ENCODE measurements around the gene EIF2B4. TPM values are rescaled to one million over a fixed set of nuclear protein-coding genes. Genes with fewer than 3 reads are reported as not detected.

The EIF2B4 gene
- polyA plus RNA-seq, 4 donors, result 31.0 to 45.4 (median 38.0) TPM

- no peaks in the 10 kb centered on the region for H3K4me1 ChIP-seq (ENCODE audit: control insufficient read depth in 3 of 3, insufficient read depth in 2 of 3, low read depth in 1 of 3, low read length in 2 of 3)
- H3K9me3 ChIP-seq (ENCODE audit: control insufficient read depth in 2 of 2, insufficient read depth in 1 of 2, low read depth in 1 of 2, low read length in 1 of 2), result no peaks in the 10 kb centered on the region
- DNase-seq (no peak), FAIRE-seq (no peak)
- no peak overlapping the region for H3K27ac ChIP-seq (ENCODE audit: low read depth in 1 of 3, low read length in 2 of 3)
- WGBS, 3 donors, result 93 to 97% (median 96%) methylated on average over 2 of the region's 2 CpGs
- no peaks in the 10 kb centered on the region for H3K27me3 ChIP-seq (ENCODE audit: control insufficient read depth in 3 of 3, insufficient read depth in 3 of 3, low read length in 3 of 3)
- H3K36me3 ChIP-seq (ENCODE audit: control insufficient read depth in 3 of 3, insufficient read depth in 2 of 3, low read depth in 1 of 3, low read length in 3 of 3), result peaks cover 0 to 33% (median 0%) of the 10 kb centered on the region in 3 donors
- H3K4me3 ChIP-seq (ENCODE audit: low read depth in 1 of 3, low read length in 3 of 3), result no peak overlapping the region
Measured at GRCh38 chr2:27400348-27401135, 30.4 kb upstream of the EIF2B4 start.

DNA sequence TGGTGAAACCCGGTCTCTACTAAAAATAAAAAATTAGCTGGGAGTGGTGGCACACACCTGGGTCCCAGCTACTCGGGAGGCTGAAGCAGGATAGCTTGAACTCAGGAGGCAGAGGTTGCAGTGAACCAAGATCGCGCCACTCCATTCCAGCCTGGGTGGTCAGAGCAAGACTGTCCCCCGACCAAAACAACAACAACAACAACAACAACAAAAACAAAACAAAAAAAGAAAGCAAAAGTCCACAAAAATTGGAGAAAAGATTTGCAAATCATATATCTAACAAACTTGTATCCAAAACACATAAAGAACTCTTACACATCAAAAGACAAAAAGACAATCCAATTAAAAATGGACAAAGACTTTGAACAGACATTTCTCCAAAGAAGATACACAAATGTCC lies 28.8 kb upstream of the EIF2B4 start:
- Histone ChIP-seq H3K9me3 (ENCODE audit: control insufficient read depth in 2 of 2, insufficient read depth in 1 of 2, low read depth in 1 of 2, low read length in 1 of 2) (no peaks in the 10 kb centered on the region), H3K27ac (ENCODE audit: low read depth in 1 of 3, low read length in 2 of 3) (no peak overlapping the region), H3K4me1 (ENCODE audit: control insufficient read depth in 3 of 3, insufficient read depth in 2 of 3, low read depth in 1 of 3, low read length in 2 of 3) (no peaks in the 10 kb centered on the region), H3K27me3 (ENCODE audit: control insufficient read depth in 3 of 3, insufficient read depth in 3 of 3, low read length in 3 of 3) (no peaks in the 10 kb centered on the region), H3K4me3 (ENCODE audit: low read depth in 1 of 3, low read length in 3 of 3) (no peak overlapping the region), H3K36me3 (ENCODE audit: control insufficient read depth in 3 of 3, insufficient read depth in 2 of 3, low read depth in 1 of 3, low read length in 3 of 3) (peaks cover 0 to 22% (median 0%) of the 10 kb centered on the region in 3 donors)
- FAIRE-seq, result no peak
- DNase-seq, result no peak
- 92 to 95% (median 94%) methylated on average over 5 of the region's 5 CpGs for WGBS, 3 donors

GRCh38 chr2:27393225-27393624 lies 23.1 kb upstream of the EIF2B4 start:
- H3K36me3 ChIP-seq (ENCODE audit: control insufficient read depth in 3 of 3, insufficient read depth in 2 of 3, low read depth in 1 of 3, low read length in 3 of 3), result peaks cover 0 to 21% (median 0%) of the 10 kb centered on the region in 3 donors
- no peak overlapping the region for H3K4me3 ChIP-seq (ENCODE audit: low read depth in 1 of 3, low read length in 3 of 3)
- WGBS, 3 donors, result 97 to 99% (median 98%) methylated on average over 32 to 33 of the region's 33 CpGs
- no peaks in the 10 kb centered on the region for H3K9me3 ChIP-seq (ENCODE audit: control insufficient read depth in 2 of 2, insufficient read depth in 1 of 2, low read depth in 1 of 2, low read length in 1 of 2)
- no peak overlapping the region for H3K27ac ChIP-seq (ENCODE audit: low read depth in 1 of 3, low read length in 2 of 3)
- no peak for DNase-seq
- FAIRE-seq, result no peak
- no peaks in the 10 kb centered on the region for H3K27me3 ChIP-seq (ENCODE audit: control insufficient read depth in 3 of 3, insufficient read depth in 3 of 3, low read length in 3 of 3)
- H3K4me1 ChIP-seq (ENCODE audit: control insufficient read depth in 3 of 3, insufficient read depth in 2 of 3, low read depth in 1 of 3, low read length in 2 of 3), result no peaks in the 10 kb centered on the region

- H3K4me1 ChIP-seq (ENCODE audit: control insufficient read depth in 3 of 3, insufficient read depth in 2 of 3, low read depth in 1 of 3, low read length in 2 of 3), result no peaks in the 10 kb centered on the region
- FAIRE-seq (no peak), DNase-seq (no peak)
- peaks cover 0 to 21% (median 1%) of the 10 kb centered on the region in 3 donors for H3K36me3 ChIP-seq (ENCODE audit: control insufficient read depth in 3 of 3, insufficient read depth in 2 of 3, low read depth in 1 of 3, low read length in 3 of 3)
- H3K27me3 ChIP-seq (ENCODE audit: control insufficient read depth in 3 of 3, insufficient read depth in 3 of 3, low read length in 3 of 3), result no peaks in the 10 kb centered on the region
- no peak overlapping the region for H3K27ac ChIP-seq (ENCODE audit: low read depth in 1 of 3, low read length in 2 of 3)
- H3K4me3 ChIP-seq (ENCODE audit: low read depth in 1 of 3, low read length in 3 of 3), result no peak overlapping the region
- no peaks in the 10 kb centered on the region for H3K9me3 ChIP-seq (ENCODE audit: control insufficient read depth in 2 of 2, insufficient read depth in 1 of 2, low read depth in 1 of 2, low read length in 1 of 2)
- WGBS, 3 donors, result 91 to 96% (median 91%) methylated on average over 9 of the region's 9 CpGs
Measured at GRCh38 chr2:27390822-27391679, 20.9 kb upstream of the EIF2B4 start.

- no peak for FAIRE-seq
- WGBS, 3 donors, result 73 to 82% (median 77%) methylated on average over 10 of the region's 10 CpGs
Measured at GRCh38 chr2:27381577-27382181, 11.5 kb upstream of the EIF2B4 start.

DNA sequence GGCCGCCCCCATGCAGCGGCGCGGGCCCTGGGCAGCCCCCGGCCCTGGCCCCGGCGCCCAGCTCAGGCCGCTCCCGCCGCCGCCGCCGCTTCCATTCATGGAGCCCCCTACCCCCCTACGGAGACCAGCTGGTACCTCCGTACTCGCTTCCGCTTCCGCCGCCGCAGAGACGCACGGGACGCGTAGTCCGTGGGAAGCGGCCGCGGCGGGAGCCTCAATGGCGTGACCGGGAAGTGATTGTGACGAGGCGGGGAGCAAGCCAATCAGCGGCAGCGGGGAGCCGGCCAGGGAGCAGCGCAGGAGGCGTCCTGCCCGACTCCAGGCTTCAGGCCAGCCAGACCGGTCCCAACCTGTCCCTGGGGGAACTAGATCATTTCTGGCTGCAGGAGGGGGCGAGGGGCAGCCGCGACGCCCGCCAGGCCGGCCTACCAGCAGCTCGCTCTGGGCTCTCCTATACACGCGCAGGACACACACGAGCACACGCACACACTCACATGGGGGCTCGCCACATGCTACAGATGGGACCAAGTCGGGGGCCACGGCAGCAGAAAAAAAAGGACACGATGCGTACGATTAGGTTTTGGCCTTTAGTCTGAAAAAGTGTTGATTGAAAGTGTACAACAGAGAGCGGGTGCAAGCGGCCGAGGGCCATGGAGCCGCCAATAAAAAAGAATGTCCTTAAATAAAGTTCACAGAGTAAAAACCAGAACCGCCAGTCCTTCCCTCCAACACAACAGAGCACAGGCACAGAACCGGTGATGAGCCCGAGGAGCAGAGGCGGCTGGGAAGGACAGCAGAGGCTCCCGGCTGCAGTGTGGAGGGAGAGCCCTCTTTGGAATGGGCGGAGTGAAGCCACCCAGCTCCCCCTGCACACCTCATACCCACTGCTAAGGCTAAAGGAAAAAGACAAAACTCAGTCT lies 10.7 kb upstream of the EIF2B4 start, which contains the start of gene ZNF513:
TSS of gene ZNF513 (minus strand) at position 109 of the 920 bp plus-strand sequence. CDS start 208 bp downstream, outside the sequence.
- Histone ChIP-seq H3K4me1 (ENCODE audit: control insufficient read depth in 3 of 3, insufficient read depth in 2 of 3, low read depth in 1 of 3, low read length in 2 of 3) (peaks cover 2 to 22% (median 2%) of the 10 kb centered on the region in 3 donors), H3K27ac (ENCODE audit: low read depth in 1 of 3, low read length in 2 of 3) (peak within 1 kb of the TSS; percentile 82 to 96 (median 88)), H3K4me3 (ENCODE audit: low read depth in 1 of 3, low read length in 3 of 3) (peak within 1 kb of the TSS; percentile 65 to 91 (median 79)), H3K27me3 (ENCODE audit: control insufficient read depth in 3 of 3, insufficient read depth in 3 of 3, low read length in 3 of 3) (no peaks in the 10 kb centered on the region), H3K36me3 (ENCODE audit: control insufficient read depth in 3 of 3, insufficient read depth in 2 of 3, low read depth in 1 of 3, low read length in 3 of 3) (peaks cover 18 to 69% (median 30%) of the 10 kb centered on the region in 3 donors), H3K9me3 (ENCODE audit: control insufficient read depth in 2 of 2, insufficient read depth in 1 of 2, low read depth in 1 of 2, low read length in 1 of 2) (no peaks in the 10 kb centered on the region)
- FAIRE-seq, result no peak
- WGBS, 3 donors, result 15 to 18% (median 17%) methylated on average over 58 to 67 of the region's 67 CpGs
- peak; percentile 96 to 97 for DNase-seq

More at GRCh38 chr2:27381577-27382181, 11.5 kb upstream of the EIF2B4 start:
- Histone ChIP-seq H3K36me3 (ENCODE audit: control insufficient read depth in 3 of 3, insufficient read depth in 2 of 3, low read depth in 1 of 3, low read length in 3 of 3) (peaks cover 18 to 61% (median 26%) of the 10 kb centered on the region in 3 donors), H3K9me3 (ENCODE audit: control insufficient read depth in 2 of 2, insufficient read depth in 1 of 2, low read depth in 1 of 2, low read length in 1 of 2) (no peaks in the 10 kb centered on the region), H3K4me3 (ENCODE audit: low read depth in 1 of 3, low read length in 3 of 3) (no peak overlapping the region), H3K27ac (ENCODE audit: low read depth in 1 of 3, low read length in 2 of 3) (peak overlapping the region in 1 of 3 donors; percentile 88), H3K4me1 (ENCODE audit: control insufficient read depth in 3 of 3, insufficient read depth in 2 of 3, low read depth in 1 of 3, low read length in 2 of 3) (peaks cover 2 to 22% (median 2%) of the 10 kb centered on the region in 3 donors), H3K27me3 (ENCODE audit: control insufficient read depth in 3 of 3, insufficient read depth in 3 of 3, low read length in 3 of 3) (no peaks in the 10 kb centered on the region)
- no peak for DNase-seq

DNA sequence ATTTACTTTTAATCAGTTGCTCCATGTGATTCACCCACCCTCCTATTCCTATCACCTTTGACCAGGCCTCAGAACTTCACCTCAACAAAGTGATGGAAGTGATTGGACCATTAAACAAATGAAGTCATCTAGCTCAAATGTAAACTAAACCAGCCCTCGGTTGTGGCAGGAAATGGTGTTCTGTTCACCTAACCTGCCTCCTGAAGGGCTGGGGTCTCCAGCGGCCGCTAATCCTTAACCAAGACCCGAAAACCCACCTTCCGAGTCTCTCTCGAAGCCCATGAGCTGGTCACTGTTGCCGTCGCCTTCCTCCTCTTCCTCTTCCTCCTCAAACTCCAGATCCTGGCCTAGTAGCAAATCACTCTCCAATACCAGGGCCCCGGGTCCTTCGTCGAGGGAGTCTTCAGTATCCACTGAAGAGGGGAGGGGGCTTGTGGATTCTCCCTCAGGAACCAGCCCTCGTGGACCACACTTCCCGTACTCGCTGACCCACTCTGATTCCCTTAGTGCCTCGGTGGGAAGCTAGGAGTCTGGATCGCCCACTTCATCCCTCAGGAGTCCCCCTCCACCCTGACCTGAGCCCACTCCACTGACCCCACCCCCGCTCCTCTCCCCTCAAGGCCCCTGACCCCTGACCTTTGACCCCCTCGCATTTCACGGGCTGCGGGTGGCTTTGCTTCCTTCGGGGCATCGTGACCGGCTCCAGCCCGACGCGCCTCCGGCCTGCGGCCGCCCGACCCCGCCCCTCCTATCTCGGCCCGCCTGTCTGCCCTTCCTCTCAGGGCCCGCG lies 9.9 kb upstream of the EIF2B4 start:
- H3K36me3 ChIP-seq (ENCODE audit: control insufficient read depth in 3 of 3, insufficient read depth in 2 of 3, low read depth in 1 of 3, low read length in 3 of 3), result peaks cover 16 to 77% (median 32%) of the 10 kb centered on the region in 3 donors
- DNase-seq, result peak in 1 of 2 donors; percentile 81
- H3K9me3 ChIP-seq (ENCODE audit: control insufficient read depth in 2 of 2, insufficient read depth in 1 of 2, low read depth in 1 of 2, low read length in 1 of 2), result no peaks in the 10 kb centered on the region
- H3K4me3 ChIP-seq (ENCODE audit: low read depth in 1 of 3, low read length in 3 of 3), result peak overlapping the region; percentile 65 to 91 (median 79)
- no peaks in the 10 kb centered on the region for H3K27me3 ChIP-seq (ENCODE audit: control insufficient read depth in 3 of 3, insufficient read depth in 3 of 3, low read length in 3 of 3)
- WGBS, 3 donors, result 1% methylated on average over 34 to 35 of the region's 35 CpGs
- no peak for FAIRE-seq
- peaks cover 2 to 22% (median 2%) of the 10 kb centered on the region in 3 donors for H3K4me1 ChIP-seq (ENCODE audit: control insufficient read depth in 3 of 3, insufficient read depth in 2 of 3, low read depth in 1 of 3, low read length in 2 of 3)
- peak overlapping the region; percentile 82 to 96 (median 88) for H3K27ac ChIP-seq (ENCODE audit: low read depth in 1 of 3, low read length in 2 of 3)
